Measurements from ENCODE around the gene RIPPLY2. TPM values are rescaled to one million over a fixed set of nuclear protein-coding genes. Genes with fewer than 3 reads are reported as not detected.

Gene RIPPLY2
- total and polyA plus RNA-seq, 4 experiments from 2014 or later, result not detected

GRCh38 chr6:83859410-83860358, 6.5 kb downstream of the RIPPLY2 start, which contains the start of gene CYB5R4:
Gene CYB5R4, plus strand, starts transcription at chr6:83859689. Its CDS starts 94 bp downstream, at chr6:83859783.
- peaks cover 0 to 2% (median 0%) of the 10 kb centered on the region in 8 donors for H3K9me3 Mint-ChIP-seq
- Histone ChIP-seq H3K4me1 (ENCODE audit: insufficient read depth, low read length) (peaks cover 22% of the 10 kb centered on the region), H3K27ac (ENCODE audit: low read depth, low read length) (peak within 1 kb of the TSS; percentile 79), H3K27me3 (ENCODE audit: insufficient read depth, low read length) (no peaks in the 10 kb centered on the region), H3K4me3 (ENCODE audit: low read length in 2 of 2) (peak within 1 kb of the TSS; percentile 87 to 95), H3K36me3 (ENCODE audit: insufficient read depth, low read length) (peaks cover under 1% of the 10 kb centered on the region), H3K9me3 (ENCODE audit: control insufficient read depth in 1 of 2, low read length in 2 of 2) (no peaks in the 10 kb centered on the region)
- H3K36me3 Mint-ChIP-seq, result peaks cover 7 to 16% of the 10 kb centered on the region in 2 donors
- peak; percentile 94 to 95 (median 94) for DNase-seq
- peaks cover 29 to 46% (median 37%) of the 10 kb centered on the region in 4 donors for H3K4me1 Mint-ChIP-seq
- peaks cover 9% of the 10 kb centered on the region in 2 donors for H3K27me3 Mint-ChIP-seq
- ChIA-PET POLR2A (ENCODE audit: partially characterized antibody) (interaction anchor here (0.6 to 1.8 kb wide), 6 partner anchors 19 to 1819 kb away, joined by 3 to 24 read pairs (median 4); partner anchors contain the start of genes CEP162, SYNCRIP and UBE3D), CTCF (ENCODE audit: partially characterized antibody) (interaction anchor here (0.8 to 2.3 kb wide), 8 partner anchors 14 to 792 kb away, joined by 3 to 31 read pairs (median 5); partner anchors contain the start of genes CEP162 and DOP1A)
- intact Hi-C loops (cut with micrococcal nuclease), result loop anchor here (1.0 to 5.0 kb wide), 5 partner anchors 25 to 1819 kb away; partner anchors contain the start of genes CEP162, DOP1A, PGM3 and RWDD2A
- H3K27ac Mint-ChIP-seq, result peak within 1 kb of the TSS; percentile 87 to 97 (median 95)
- peak within 1 kb of the TSS; percentile 94 to 99 (median 98) for H3K4me3 Mint-ChIP-seq

GRCh38 chr6:83860359-83860755, 7.2 kb downstream of the RIPPLY2 start:
- intact Hi-C loops (cut with micrococcal nuclease), result no loop called here
- Histone ChIP-seq H3K4me1 (ENCODE audit: insufficient read depth, low read length) (peaks cover 22% of the 10 kb centered on the region), H3K27me3 (ENCODE audit: insufficient read depth, low read length) (no peaks in the 10 kb centered on the region), H3K27ac (ENCODE audit: low read depth, low read length) (peak overlapping the region; percentile 79), H3K9me3 (ENCODE audit: control insufficient read depth in 1 of 2, low read length in 2 of 2) (no peaks in the 10 kb centered on the region), H3K4me3 (ENCODE audit: low read length in 2 of 2) (peak overlapping the region; percentile 87 to 95), H3K36me3 (ENCODE audit: insufficient read depth, low read length) (peaks cover 6% of the 10 kb centered on the region)
- Mint-ChIP-seq H3K27me3 (peaks cover 3% of the 10 kb centered on the region in 2 donors), H3K36me3 (peaks cover 14 to 23% of the 10 kb centered on the region in 2 donors), H3K4me1 (peaks cover 29 to 46% (median 37%) of the 10 kb centered on the region in 4 donors), H3K9me3 (no peaks in the 10 kb centered on the region), H3K27ac (peak overlapping the region; percentile 87 to 97 (median 95)), H3K4me3 (peak overlapping the region; percentile 94 to 99 (median 98))
- ChIA-PET POLR2A (ENCODE audit: partially characterized antibody) (interaction anchor here (0.6 to 1.8 kb wide), 4 partner anchors 364 to 1782 kb away, joined by 4 to 24 read pairs (median 6); partner anchors contain the start of genes CEP162, SYNCRIP and UBE3D), CTCF (ENCODE audit: partially characterized antibody) (interaction anchor here (1.4 to 2.3 kb wide), 6 partner anchors 15 to 367 kb away, joined by 3 to 31 read pairs (median 5); partner anchors contain the start of gene CEP162)
- DNase-seq, result peak in 1 of 5 donors; percentile 16

- CTCF ChIA-PET (ENCODE audit: partially characterized antibody), result interaction anchor here (1.6 to 1.8 kb wide), 3 partner anchors 28 to 360 kb away, joined by 3 to 5 read pairs (median 5); no protein-coding TSS in a partner anchor
- peak overlapping the region in 6 of 7 donors; percentile 26 to 97 (median 94) for H3K27ac Mint-ChIP-seq
- POLR2A ChIA-PET (ENCODE audit: partially characterized antibody), result interaction anchor here (1.8 kb wide), 2 partner anchors 367 to 1782 kb away, joined by 7 to 24 read pairs; partner anchors contain the start of genes CEP162 and SYNCRIP
- H3K4me1 Mint-ChIP-seq, result peaks cover 29 to 46% (median 37%) of the 10 kb centered on the region in 4 donors
- Histone ChIP-seq H3K4me3 (ENCODE audit: low read length in 2 of 2) (peak overlapping the region in 1 of 2 donors; percentile 87), H3K36me3 (ENCODE audit: insufficient read depth, low read length) (peaks cover 6% of the 10 kb centered on the region), H3K4me1 (ENCODE audit: insufficient read depth, low read length) (peaks cover 22% of the 10 kb centered on the region), H3K27ac (ENCODE audit: low read depth, low read length) (peak overlapping the region; percentile 79), H3K9me3 (ENCODE audit: control insufficient read depth in 1 of 2, low read length in 2 of 2) (no peaks in the 10 kb centered on the region), H3K27me3 (ENCODE audit: insufficient read depth, low read length) (no peaks in the 10 kb centered on the region)
- H3K9me3 Mint-ChIP-seq, result no peaks in the 10 kb centered on the region
- H3K36me3 Mint-ChIP-seq, result peaks cover 20 to 28% of the 10 kb centered on the region in 2 donors
- H3K27me3 Mint-ChIP-seq, result no peaks in the 10 kb centered on the region
- H3K4me3 Mint-ChIP-seq, result peak overlapping the region; percentile 94 to 99 (median 98)
- DNase-seq, result no peak
- intact Hi-C loops (cut with micrococcal nuclease), result no loop called here
These were observed 7.8 kb downstream of the RIPPLY2 start for GRCh38 chr6:83860782-83861495.

- no peak for DNase-seq
- Histone ChIP-seq H3K27ac (ENCODE audit: low read depth, low read length) (no peak overlapping the region), H3K9me3 (ENCODE audit: control insufficient read depth in 1 of 2, low read length in 2 of 2) (no peaks in the 10 kb centered on the region), H3K36me3 (ENCODE audit: insufficient read depth, low read length) (peaks cover 18% of the 10 kb centered on the region), H3K4me1 (ENCODE audit: insufficient read depth, low read length) (peaks cover 22% of the 10 kb centered on the region), H3K4me3 (ENCODE audit: low read length in 2 of 2) (no peak overlapping the region), H3K27me3 (ENCODE audit: insufficient read depth, low read length) (no peaks in the 10 kb centered on the region)
- intact Hi-C loops (cut with micrococcal nuclease), result no loop called here
- Mint-ChIP-seq H3K4me3 (no peak overlapping the region), H3K36me3 (peaks cover 40 to 47% of the 10 kb centered on the region in 2 donors), H3K27me3 (no peaks in the 10 kb centered on the region), H3K27ac (no peak overlapping the region), H3K4me1 (peaks cover 31 to 46% (median 39%) of the 10 kb centered on the region in 4 donors), H3K9me3 (peaks cover 5 to 14% (median 9%) of the 10 kb centered on the region in 8 donors)
- CTCF ChIA-PET (ENCODE audit: partially characterized antibody), result no interaction called here
- POLR2A ChIA-PET (ENCODE audit: partially characterized antibody), result no interaction called here
These were observed 9.8 kb downstream of the RIPPLY2 start for GRCh38 chr6:83862776-83863471.

GRCh38 chr6:83867043-83867442, 13.9 kb downstream of the RIPPLY2 start:
- Mint-ChIP-seq H3K9me3 (peaks cover 5 to 15% (median 9%) of the 10 kb centered on the region in 8 donors), H3K36me3 (peaks cover 60 to 62% of the 10 kb centered on the region in 2 donors), H3K4me1 (peaks cover 16 to 28% (median 16%) of the 10 kb centered on the region in 4 donors), H3K27me3 (no peaks in the 10 kb centered on the region), H3K27ac (no peak overlapping the region), H3K4me3 (no peak overlapping the region)
- no peaks in the 10 kb centered on the region for H3K9me3 ChIP-seq (ENCODE audit: control insufficient read depth in 1 of 2, low read length in 2 of 2)
- DNase-seq, result no peak
- peaks cover 18% of the 10 kb centered on the region for H3K36me3 ChIP-seq (ENCODE audit: insufficient read depth, low read length)
- H3K27me3 ChIP-seq (ENCODE audit: insufficient read depth, low read length), result no peaks in the 10 kb centered on the region
- H3K27ac ChIP-seq (ENCODE audit: low read depth, low read length), result no peak overlapping the region
- ChIA-PET CTCF (ENCODE audit: partially characterized antibody) (no interaction called here), POLR2A (ENCODE audit: partially characterized antibody) (no interaction called here)
- no peaks in the 10 kb centered on the region for H3K4me1 ChIP-seq (ENCODE audit: insufficient read depth, low read length)
- no peak overlapping the region for H3K4me3 ChIP-seq (ENCODE audit: low read length in 2 of 2)
- intact Hi-C loops (cut with micrococcal nuclease), result no loop called here

GRCh38 chr6:83867527-83868161, 14.5 kb downstream of the RIPPLY2 start:
- CTCF ChIA-PET (ENCODE audit: partially characterized antibody), result no interaction called here
- Histone ChIP-seq H3K27me3 (ENCODE audit: insufficient read depth, low read length) (no peaks in the 10 kb centered on the region), H3K4me3 (ENCODE audit: low read length in 2 of 2) (no peak overlapping the region), H3K27ac (ENCODE audit: low read depth, low read length) (no peak overlapping the region), H3K36me3 (ENCODE audit: insufficient read depth, low read length) (peaks cover 18% of the 10 kb centered on the region), H3K9me3 (ENCODE audit: control insufficient read depth in 1 of 2, low read length in 2 of 2) (no peaks in the 10 kb centered on the region), H3K4me1 (ENCODE audit: insufficient read depth, low read length) (peaks cover 2% of the 10 kb centered on the region)
- POLR2A ChIA-PET (ENCODE audit: partially characterized antibody), result no interaction called here
- peaks cover 59 to 66% of the 10 kb centered on the region in 2 donors for H3K36me3 Mint-ChIP-seq
- H3K27me3 Mint-ChIP-seq, result no peaks in the 10 kb centered on the region
- no peak overlapping the region for H3K27ac Mint-ChIP-seq
- intact Hi-C loops (cut with micrococcal nuclease), result no loop called here
- peaks cover 15 to 29% (median 15%) of the 10 kb centered on the region in 4 donors for H3K4me1 Mint-ChIP-seq
- peaks cover 5 to 15% (median 9%) of the 10 kb centered on the region in 8 donors for H3K9me3 Mint-ChIP-seq
- peak in 1 of 5 donors; percentile 11 for DNase-seq
- no peak overlapping the region for H3K4me3 Mint-ChIP-seq
